Measurements from ENCODE around the gene YARS2. TPM values are rescaled to one million over a fixed set of nuclear protein-coding genes. Genes with fewer than 3 reads are reported as not detected.

The YARS2 gene
- total and polyA plus RNA-seq, 3 donors from 2014 or later = 13.9 to 29.8 (median 19.5) TPM

- Histone ChIP-seq H3K4me3 (no peak overlapping the region), H3K36me3 (ENCODE audit: low read depth, missing control alignments) (no peaks in the 10 kb centered on the region), H3K27me3 (no peaks in the 10 kb centered on the region), H3K27ac (no peak overlapping the region), H3K4me1 (no peaks in the 10 kb centered on the region), H3K9me3 (no peaks in the 10 kb centered on the region)
- TF ChIP-seq POLR2A (IDR thresholded peaks at IDR 0.05) = no peak
- intact Hi-C loops (cut with DNase I; ENCODE audit: low total_unique reads) = no loop called here
- WGBS, 2 donors = 29 to 50% methylated on average over 1 of the region's 1 CpG
- no peak for DNase-seq
Observed at GRCh38 chr12:32780071-32780470, 24.4 kb upstream of the YARS2 start.

DNA sequence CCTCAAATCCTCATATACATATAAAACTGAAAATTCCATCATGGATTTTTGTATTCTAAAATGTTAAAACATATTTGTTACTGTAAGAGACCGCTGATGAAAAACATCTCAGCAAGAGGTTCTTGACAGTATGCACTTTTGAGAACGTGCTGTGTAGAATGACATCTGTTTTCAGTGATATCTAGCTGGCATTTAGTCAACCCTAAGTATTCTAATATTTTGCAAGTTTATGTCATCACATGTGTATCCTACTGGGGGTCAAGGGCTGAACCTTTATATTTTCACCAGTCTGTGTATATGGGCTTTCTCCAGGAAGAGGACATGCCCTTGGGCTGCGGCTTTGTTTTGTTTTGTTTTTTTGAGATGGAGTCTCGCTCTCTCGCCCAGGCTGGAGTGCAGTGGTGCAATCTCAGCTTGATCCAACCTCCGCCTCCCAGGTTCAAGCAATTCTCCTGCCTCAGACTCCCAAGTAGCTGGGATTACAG is 22.0 kb upstream of the YARS2 start:
- H3K4me1 ChIP-seq = no peaks in the 10 kb centered on the region
- no peaks in the 10 kb centered on the region for H3K36me3 ChIP-seq (ENCODE audit: low read depth, missing control alignments)
- WGBS, 2 donors = 52 to 66% methylated on average over 6 of the region's 6 CpGs
- no peak for DNase-seq
- no peaks in the 10 kb centered on the region for H3K9me3 ChIP-seq
- TF ChIP-seq POLR2A (IDR thresholded peaks at IDR 0.05) = no peak
- TF ChIP-seq, protein P1, sequence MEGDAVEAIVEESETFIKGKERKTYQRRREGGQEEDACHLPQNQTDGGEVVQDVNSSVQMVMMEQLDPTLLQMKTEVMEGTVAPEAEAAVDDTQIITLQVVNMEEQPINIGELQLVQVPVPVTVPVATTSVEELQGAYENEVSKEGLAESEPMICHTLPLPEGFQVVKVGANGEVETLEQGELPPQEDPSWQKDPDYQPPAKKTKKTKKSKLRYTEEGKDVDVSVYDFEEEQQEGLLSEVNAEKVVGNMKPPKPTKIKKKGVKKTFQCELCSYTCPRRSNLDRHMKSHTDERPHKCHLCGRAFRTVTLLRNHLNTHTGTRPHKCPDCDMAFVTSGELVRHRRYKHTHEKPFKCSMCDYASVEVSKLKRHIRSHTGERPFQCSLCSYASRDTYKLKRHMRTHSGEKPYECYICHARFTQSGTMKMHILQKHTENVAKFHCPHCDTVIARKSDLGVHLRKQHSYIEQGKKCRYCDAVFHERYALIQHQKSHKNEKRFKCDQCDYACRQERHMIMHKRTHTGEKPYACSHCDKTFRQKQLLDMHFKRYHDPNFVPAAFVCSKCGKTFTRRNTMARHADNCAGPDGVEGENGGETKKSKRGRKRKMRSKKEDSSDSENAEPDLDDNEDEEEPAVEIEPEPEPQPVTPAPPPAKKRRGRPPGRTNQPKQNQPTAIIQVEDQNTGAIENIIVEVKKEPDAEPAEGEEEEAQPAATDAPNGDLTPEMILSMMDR (IDR thresholded peaks at IDR 0.05) = no peak
- no peak overlapping the region for H3K4me3 ChIP-seq
- intact Hi-C loops (cut with DNase I; ENCODE audit: low total_unique reads) = no loop called here
- no peak overlapping the region for H3K27ac ChIP-seq
- H3K27me3 ChIP-seq = no peaks in the 10 kb centered on the region

GRCh38 chr12:32777159-32777558 is 21.5 kb upstream of the YARS2 start:
- WGBS, 2 donors = 67 to 72% methylated on average over 5 of the region's 5 CpGs
- intact Hi-C loops (cut with DNase I; ENCODE audit: low total_unique reads) = no loop called here
- H3K27ac ChIP-seq = no peak overlapping the region
- no peaks in the 10 kb centered on the region for H3K9me3 ChIP-seq
- H3K4me3 ChIP-seq = no peak overlapping the region
- H3K4me1 ChIP-seq = no peaks in the 10 kb centered on the region
- H3K27me3 ChIP-seq = no peaks in the 10 kb centered on the region
- DNase-seq = no peak
- H3K36me3 ChIP-seq (ENCODE audit: low read depth, missing control alignments) = no peaks in the 10 kb centered on the region
- TF ChIP-seq, protein P1 (IDR thresholded peaks at IDR 0.05) = no peak
- TF ChIP-seq POLR2A (IDR thresholded peaks at IDR 0.05) = no peak

DNA sequence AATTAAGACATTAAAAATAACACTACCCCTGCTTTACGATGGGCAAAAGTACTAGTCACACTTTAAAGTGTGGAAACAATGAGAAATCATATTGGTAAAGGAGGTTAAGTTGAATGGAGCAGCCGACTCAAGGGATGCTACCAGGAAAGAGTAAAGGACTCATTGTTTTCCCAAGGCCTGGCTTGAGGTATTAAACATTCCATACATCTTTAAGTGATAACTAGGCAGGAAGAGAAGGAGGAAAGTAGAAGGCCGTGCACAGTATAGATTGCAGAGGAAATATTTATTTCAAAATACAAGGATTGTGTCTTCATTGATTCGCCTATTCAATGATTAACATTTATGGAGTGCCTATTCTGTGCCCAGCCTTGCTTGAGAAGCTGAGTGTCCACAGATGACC is 20.6 kb upstream of the YARS2 start:
- Histone ChIP-seq H3K36me3 (ENCODE audit: low read depth, missing control alignments) (no peaks in the 10 kb centered on the region), H3K27me3 (no peaks in the 10 kb centered on the region), H3K4me1 (no peaks in the 10 kb centered on the region), H3K27ac (no peak overlapping the region), H3K9me3 (no peaks in the 10 kb centered on the region), H3K4me3 (no peak overlapping the region)
- 81 to 86% methylated on average over 4 of the region's 4 CpGs for WGBS, 2 donors
- intact Hi-C loops (cut with DNase I; ENCODE audit: low total_unique reads) = no loop called here
- TF ChIP-seq, protein P1 (IDR thresholded peaks at IDR 0.05) = no peak
- TF ChIP-seq POLR2A (IDR thresholded peaks at IDR 0.05) = no peak
- no peak for DNase-seq

DNA sequence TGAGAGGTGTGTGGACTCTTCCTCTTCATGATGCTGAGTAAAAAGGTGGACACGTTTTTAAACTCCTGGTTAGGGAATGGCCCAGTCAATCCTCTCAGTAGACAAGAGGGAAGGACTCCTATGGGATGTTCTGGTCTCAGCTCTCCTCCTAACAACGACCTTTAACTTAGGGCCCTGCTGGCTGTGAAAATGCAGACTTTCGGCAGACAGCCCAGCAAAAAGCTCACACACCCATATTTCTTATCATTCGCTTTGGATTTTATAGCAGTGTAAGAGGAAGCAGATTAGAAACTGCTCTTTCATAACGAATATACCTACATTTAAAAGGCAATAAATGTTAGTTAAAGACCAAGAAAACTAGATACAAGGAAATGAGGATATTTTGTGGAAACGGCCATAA is 18.0 kb upstream of the YARS2 start:
- 44 to 47% methylated on average over 6 of the region's 6 CpGs for WGBS, 2 donors
- intact Hi-C loops (cut with DNase I; ENCODE audit: low total_unique reads) = no loop called here

More for the DNA sequence above, 18.0 kb upstream of the YARS2 start:
- Histone ChIP-seq H3K27ac (no peak overlapping the region), H3K27me3 (no peaks in the 10 kb centered on the region), H3K4me3 (no peak overlapping the region), H3K4me1 (no peaks in the 10 kb centered on the region), H3K9me3 (no peaks in the 10 kb centered on the region), H3K36me3 (ENCODE audit: low read depth, missing control alignments) (no peaks in the 10 kb centered on the region)
- TF ChIP-seq, protein P1 (IDR thresholded peaks at IDR 0.05) = no peak
- TF ChIP-seq POLR2A (IDR thresholded peaks at IDR 0.05) = no peak
- no peak for DNase-seq

Data from testis (tissue), 3 donors.